HG02943 (cell line): ENCODE data around the gene FBRS.

ENCODE experiments used
- ATAC-seq: cut with Tn5 transposase; IDR thresholded peaks from one replicate; pipeline ENCODE4 v1.9.1; 2021; ENCODE audit warnings: mild to moderate bottlenecking, low read depth, moderate library complexity; ENCODE audit not compliant: unreplicated experiment

Gene FBRS

DNA sequence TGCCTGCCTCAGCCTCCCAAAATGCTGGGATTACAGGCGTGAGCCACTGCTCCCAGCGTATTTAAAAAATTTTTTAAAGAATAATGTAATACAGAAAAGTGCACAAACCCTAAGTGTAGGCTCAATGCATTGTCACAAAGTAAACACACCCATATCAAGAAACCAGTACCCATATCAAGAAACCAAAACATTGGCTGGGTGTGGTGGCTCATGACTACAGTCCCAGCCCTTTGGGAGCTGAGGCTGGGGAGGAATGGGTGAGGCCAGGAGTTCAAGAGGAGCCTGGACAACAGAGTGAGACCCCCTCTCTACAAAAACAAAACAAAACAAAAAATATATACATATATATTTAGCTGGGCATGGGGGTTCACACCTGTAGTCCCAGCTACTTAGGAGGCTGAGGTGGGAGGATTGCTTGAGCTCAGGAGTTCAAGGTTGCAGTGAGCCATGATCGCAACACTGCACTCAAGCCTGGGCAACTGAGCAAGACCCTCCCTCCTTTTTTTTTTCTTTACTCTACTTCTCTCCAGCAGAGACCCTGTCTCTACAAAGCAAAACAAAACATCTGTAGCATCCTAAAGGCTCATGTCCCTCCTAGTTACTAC, 16.8 kb upstream of the FBRS start:
- no peak for ATAC-seq

- ATAC-seq: no peak
Observed at GRCh38 chr16:30644334-30644830, 13.8 kb upstream of the FBRS start.

- no peak for ATAC-seq
Observed at GRCh38 chr16:30645727-30646126, 12.5 kb upstream of the FBRS start.

DNA sequence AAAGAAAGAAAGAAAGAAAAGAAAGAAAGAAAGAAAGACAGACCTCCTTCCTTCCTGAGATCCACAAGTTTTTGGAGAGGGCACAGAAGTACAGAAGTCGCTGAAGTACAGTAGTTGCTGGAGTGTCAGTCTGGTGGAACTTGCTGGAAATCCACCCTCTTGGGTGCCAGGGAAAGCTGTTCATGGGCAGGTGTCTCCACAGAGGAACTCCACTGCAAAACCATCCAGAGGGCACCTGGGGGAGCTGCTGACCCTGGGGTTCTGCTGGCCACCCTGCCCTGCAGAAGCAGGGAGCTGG, 11.0 kb upstream of the FBRS start:
- no peak for ATAC-seq

- ATAC-seq: no peak
Observed at GRCh38 chr16:30649725-30650368, 8.4 kb upstream of the FBRS start.

- peak; percentile 68 for ATAC-seq
Observed at GRCh38 chr16:30650369-30651123, 7.7 kb upstream of the FBRS start, which contains the start of gene PRR14. Gene PRR14, plus strand, starts transcription at chr16:30650960. Its CDS starts 686 bp downstream, at chr16:30651646.

DNA sequence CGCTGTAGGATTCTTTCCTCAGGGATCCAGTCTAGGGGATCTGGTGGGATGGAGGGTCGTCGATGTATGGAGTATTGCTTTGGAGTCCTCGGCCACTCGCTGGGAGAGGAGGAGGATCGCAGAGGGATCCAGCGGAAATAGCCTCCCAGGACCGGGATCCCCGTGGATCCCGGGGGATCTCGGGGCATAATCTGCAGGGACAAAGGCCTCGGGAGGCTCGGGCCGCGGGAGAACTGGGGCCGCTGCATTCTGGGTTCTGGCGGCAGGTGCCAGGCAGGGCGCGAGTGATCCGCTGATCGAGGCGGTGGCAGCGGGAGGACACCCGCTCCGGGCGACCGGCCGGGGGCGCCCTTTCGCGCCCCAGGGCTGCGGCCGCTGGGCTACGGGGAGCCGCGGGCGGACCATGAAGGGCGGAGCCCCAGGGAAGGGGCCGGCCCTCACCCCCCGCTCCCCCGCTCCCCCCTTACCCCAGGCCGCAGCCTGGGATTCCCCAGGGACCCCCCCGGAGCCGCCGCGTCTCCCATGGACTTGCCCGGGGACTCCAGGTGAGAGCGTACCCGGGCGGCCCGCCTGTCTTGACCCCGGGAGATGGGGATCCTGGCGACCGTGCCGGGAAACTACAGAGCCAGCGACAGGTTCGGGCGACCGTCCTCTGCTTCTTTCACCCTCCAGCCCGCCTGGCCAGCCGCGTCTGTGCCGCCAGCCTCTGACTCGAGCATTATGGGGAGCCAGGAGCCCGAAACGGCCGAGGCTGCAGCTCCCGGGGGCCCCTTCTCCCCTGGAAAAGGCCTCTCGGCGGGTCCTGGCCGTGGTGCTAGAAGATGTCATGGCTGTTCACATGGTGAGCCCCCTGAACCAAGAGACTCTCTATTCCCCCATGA, 6.9 kb upstream of the FBRS start:
- peak; percentile 40 for ATAC-seq

DNA sequence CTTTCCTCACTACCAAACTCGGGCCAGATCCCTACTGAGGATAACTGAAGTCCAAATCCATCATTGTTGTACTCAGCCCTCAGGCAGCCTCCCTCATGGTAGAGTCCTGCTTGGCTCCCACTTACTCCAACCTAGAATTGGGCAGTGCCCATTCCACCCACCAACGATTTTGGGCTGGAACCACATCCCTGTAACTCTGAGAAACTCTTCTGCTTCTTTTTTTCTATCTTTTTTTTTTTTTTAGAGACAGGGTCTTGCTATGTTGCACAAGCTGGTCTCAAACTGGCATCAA, 6.3 kb upstream of the FBRS start:
- ATAC-seq: no peak

DNA sequence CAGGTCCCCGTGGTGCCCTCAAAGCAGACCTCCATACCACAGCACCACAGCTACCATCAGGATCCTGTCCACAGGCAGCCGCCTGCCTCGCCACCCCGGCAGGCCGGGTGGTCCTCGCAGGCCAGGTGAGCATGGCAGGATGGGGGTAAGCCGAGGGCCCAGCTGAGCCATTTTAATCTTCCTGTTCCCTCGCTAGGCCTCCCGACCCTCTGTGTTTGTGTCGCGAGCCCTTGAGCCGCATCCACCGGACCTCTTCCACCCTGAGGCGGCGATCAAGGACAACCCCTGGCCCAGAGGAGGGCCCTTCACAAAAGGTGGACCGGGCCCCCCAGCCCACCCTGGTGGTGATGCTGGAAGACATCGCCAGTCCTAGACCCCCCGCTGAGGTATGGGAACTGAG, 5.5 kb upstream of the FBRS start:
- ATAC-seq: no peak

DNA sequence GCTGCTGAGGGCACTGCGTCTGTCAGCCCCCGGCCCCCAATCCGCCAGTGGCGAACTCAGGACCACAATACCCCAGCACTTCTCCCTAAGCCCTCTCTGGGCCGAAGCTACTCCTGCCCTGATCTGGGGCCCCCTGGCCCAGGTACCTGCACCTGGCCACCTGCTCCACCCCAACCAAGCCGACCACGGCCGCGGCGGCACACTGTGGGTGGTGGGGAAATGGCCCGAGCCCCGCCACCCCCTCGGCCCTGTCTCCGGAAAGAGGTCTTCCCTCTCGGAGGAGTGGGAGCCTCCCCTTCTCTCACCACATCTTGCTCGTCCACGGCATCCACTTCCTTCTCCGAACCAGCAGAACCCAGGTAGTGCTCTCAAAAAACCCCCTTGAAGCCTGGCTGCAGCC, 3.4 kb upstream of the FBRS start:
- ATAC-seq: no peak

DNA sequence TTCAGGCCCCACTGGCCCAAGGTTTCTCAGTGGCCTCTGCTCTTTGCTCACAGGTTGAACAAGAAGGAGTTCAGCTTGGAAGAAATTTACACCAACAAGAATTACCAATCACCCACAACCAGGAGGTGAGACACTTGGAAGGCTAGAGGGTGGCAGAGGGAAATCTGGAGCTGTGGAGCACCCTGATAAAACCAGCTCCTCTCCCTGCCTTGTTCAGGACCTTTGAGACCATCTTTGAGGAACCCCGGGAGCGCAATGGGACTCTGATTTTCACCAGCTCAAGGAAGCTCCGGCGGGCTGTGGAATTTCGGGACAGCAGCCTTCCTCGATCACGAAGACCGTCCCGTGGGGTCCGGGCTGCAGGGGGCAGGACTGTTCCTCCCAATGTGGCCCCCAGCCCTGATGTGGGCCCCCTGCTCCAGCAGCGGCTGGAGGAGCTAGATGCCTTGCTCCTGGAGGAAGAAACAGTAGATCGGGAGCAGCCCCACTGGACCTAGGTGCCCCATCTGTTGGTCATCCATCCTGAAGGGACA, 2.4 kb upstream of the FBRS start:
- no peak for ATAC-seq

DNA sequence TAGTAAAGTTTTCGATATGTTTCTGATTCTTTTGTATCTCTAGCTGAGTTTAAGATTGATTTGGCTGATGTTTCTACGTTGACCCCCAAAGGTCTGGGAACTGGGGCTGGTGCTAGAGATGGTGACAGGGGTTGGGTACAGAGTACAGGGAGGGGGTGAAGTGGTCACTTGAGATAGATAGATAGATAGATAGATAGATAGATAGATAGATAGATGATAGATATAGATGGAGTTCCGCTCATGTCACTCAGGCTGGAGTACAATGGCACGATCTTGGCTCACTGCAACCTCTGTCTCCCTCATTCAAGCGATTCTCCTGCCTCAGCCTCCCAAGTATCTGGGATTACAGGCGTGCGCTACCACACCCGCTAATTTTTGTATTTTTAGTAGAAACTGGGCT, 1.8 kb upstream of the FBRS start:
- ATAC-seq: no peak

DNA sequence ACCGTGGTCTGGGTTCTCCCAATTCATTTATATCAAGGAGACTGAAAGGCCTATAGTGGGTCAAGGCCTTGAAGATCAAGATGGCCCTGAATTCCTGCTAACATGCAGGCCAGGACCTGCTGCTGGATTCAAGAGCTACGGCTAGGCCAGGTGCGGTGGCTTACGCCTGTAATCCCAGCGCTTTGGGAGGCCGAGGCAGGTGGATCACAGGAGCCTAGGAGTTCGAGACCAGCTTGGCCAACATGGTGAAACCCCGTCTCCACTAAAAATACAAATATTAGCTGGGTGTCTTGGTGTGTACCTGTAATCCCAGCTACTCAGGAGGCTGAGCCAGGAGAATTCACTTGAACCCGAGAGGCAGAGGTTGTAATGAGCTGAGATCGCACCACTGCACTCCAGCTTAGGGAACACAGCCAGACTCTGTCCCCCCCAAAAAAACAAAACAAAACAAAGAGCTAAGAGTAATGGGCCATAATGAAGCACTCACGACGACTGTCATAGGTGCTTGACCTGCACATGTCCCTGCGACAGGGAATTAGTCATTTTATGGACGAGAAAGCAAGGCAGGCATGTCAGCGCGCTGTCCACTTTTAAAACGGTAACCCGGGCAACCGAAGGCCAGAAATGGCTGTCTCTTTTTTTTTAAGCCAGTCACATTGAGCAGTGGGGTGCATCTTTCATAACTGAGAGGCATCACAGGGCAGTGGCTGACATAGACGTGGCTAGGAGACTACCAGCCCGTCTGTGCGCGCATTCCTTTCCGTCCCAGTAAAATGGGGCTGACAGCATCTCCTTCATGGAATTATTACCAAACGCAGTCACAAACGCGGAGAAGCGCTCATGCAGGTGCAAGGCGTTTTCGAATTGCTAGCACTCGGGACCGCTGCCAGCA, 1.0 kb upstream of the FBRS start:
- no peak for ATAC-seq

DNA sequence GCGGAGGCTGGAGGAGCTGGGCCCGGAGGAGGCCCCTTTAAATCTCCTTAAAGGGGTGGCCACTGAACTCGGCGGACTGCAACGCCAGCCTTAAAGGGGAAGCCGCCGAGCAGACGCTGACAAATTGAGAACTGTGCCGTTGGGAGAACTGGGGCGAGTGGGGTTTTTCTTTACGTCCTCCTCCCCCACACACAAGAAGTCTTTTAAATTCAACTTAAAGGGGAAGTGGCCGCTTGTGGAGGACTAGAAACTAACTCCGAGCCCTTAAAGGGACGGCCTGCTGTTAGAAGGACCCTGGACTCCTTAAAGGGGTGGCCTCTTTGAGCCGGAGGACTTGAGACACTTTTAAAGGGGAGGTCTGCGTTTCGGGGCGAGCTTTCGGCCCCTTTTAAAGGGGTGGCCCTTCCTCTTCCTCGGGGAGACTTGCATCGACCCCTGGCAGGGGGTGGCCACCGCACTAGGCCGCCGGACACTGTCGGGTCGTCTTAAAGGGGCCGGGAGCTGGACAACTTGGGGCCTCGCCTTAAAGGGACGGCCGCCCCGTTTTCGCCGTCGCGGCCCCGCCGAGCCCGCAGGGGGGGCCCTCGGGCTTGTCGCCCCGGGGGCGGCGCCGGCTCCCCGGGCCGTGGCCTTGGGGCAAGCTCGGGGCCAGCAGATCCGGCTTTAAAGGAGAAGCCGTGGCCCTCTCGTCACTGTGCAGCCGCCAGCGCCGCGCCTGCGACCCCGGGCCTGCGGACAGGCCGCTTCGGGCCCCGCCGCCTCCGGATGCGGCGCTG, 688 bp downstream of the FBRS start:
- ATAC-seq: peak; percentile 18

DNA sequence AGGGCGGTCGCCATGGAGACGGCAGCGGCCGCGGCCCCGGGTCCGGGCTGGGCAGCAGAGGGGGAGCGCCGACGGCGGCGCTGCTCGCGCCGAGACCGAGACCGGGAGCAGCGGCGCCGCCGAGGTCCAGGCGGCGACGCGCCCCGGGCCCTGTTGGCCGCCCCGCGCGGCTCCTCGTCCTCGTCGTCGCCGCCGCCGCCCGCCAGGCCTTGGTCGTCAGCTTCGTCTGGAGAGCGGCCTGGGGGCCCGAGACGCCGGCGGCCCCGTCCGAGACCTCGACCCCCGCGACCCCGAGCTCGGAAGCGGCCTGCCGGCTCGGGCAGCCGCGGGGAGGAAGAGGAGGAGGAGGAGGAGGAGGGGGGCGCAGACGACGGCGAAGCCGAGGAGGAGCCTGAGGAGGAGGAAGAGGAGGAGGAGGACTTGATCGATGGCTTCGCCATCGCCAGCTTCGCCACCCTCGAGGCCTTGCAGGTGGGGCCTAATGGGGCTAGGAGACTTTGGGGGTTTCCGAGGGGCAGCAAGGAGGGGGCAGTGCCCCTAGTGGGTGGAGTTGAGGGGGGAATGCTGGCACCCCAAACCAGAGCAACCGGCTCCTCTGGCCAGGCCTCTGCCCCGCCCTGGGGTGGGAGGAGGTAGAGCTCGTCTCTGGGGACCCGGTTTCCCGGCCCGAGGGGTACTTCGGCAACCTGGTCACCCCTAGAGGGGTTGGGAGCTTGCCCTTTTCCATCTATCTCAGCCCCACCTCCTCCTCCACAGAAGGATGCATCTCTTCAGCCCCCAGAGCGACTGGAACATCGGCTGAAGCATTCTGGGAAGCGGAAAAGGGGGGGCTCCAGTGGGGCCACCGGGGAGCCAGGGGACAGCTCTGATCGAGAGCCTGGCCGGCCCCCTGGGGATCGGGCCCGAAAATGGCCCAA, 1.5 kb downstream of the FBRS start:
- no peak for ATAC-seq

DNA sequence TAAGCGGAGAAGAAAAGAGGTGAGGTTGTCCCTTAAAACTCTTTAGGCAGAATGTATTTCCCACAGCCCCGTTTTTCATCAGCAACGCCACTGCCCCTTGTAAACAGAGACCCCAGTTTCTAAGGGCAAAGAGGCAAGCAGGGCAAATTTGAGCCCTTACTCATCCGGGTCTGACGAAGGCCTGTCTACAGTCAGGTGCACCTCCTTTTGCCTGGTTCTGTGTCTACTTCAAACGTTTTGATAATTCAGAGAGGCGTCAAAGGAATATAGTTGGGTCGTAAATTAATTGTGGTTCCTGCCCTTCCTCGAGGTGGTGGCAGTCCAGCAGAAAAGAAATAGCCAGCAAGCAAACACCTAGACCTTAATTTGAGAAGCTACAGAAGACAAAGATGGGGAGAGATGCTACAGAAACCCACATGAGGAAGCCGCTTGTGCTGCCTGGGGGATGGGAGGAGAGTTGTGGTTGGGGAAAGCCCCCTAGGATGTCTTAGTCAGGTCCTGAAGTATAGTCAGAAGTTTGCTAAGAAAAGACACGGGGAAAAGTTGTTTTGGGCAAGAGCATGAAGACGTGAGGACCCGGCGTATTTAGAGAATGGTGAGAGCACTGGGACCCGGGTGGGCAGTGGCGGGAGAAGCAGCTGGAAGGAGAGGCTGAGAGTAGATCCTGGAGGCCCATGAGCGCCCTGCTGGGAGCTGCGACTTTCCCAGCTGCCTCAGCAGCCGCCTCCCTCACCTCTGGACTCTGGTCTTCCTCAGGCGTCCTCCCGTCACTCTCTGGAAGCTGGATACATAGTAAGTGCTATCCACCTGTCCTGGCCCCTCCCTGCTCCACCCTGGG, 2.4 kb downstream of the FBRS start:
- no peak for ATAC-seq

- no peak for ATAC-seq
Observed at GRCh38 chr16:30662449-30662848, 4.2 kb downstream of the FBRS start.
